Cardiac muscle cell (in vitro differentiated cells and primary cell): Measurements from ENCODE around the gene RTP5. TPM values are rescaled to one million over a fixed set of nuclear protein-coding genes. Genes with fewer than 3 reads are reported as not detected.

Experiments
- DNase-seq, 2 donors: peaks; one replicate each; pipeline versions ENCODE4 v3.0.0 to v3.0.0-alpha.2; 2010 to 2017; ENCODE audit warnings: low read depth in 1 of 2, low spot score in 1 of 2
- H3K27ac ChIP-seq: fragments of 200-600 bp; sonication (generic); 2 replicates; pipeline ENCODE4 v1.5.1; 2016
- H3K27me3 ChIP-seq: fragments of 200-600 bp; sonication (generic); 2 replicates; pipeline ENCODE4 v1.6.0; 2016; ENCODE audit warnings: control low read depth
- H3K36me3 ChIP-seq: fragments of 200-600 bp; sonication (generic); 2 replicates; pipeline ENCODE4 v1.5.1; 2016; ENCODE audit warnings: control low read depth
- H3K4me1 ChIP-seq: fragments of 200-600 bp; sonication (generic); 2 replicates; pipeline ENCODE4 v1.8.1; 2017; ENCODE audit warnings: low read depth, mild to moderate bottlenecking, mixed run types
- H3K4me3 ChIP-seq: fragments of 200-600 bp; sonication (generic); 2 replicates; pipeline ENCODE4 v1.5.1; 2016; ENCODE audit warnings: mild to moderate bottlenecking
- H3K9me3 ChIP-seq: fragments of 200-600 bp; sonication (generic); 2 replicates; pipeline ENCODE4 v1.5.1; 2017; ENCODE audit warnings: low read depth, mild to moderate bottlenecking, control low read depth
- polyA plus RNA-seq: library from polyadenylated mRNA; unstranded; fragments of >200 nt; fragmentation: Nextera tagmentation; extraction: Ambion mirVana; gene quantifications from 2 replicates; pipeline ENCODE4 v1.2.1, GENCODE V29; 2016
- total RNA-seq: library from RNA; depleted of rRNA; stranded (reverse); fragments of >200 nt; gene quantifications from 2 replicates; pipeline ENCODE4 v1.2.3, GENCODE V29; 2016
- TF ChIP-seq, protein P1 (sequence below): IDR thresholded peaks from 2 replicates; pipeline ENCODE4 v1.5.1; 2012; ENCODE audit warnings: low read depth, mild to moderate bottlenecking, low read length

RTP5 gene
- total and polyA plus RNA-seq, 2 experiments from 2014 or later = not detected

DNA sequence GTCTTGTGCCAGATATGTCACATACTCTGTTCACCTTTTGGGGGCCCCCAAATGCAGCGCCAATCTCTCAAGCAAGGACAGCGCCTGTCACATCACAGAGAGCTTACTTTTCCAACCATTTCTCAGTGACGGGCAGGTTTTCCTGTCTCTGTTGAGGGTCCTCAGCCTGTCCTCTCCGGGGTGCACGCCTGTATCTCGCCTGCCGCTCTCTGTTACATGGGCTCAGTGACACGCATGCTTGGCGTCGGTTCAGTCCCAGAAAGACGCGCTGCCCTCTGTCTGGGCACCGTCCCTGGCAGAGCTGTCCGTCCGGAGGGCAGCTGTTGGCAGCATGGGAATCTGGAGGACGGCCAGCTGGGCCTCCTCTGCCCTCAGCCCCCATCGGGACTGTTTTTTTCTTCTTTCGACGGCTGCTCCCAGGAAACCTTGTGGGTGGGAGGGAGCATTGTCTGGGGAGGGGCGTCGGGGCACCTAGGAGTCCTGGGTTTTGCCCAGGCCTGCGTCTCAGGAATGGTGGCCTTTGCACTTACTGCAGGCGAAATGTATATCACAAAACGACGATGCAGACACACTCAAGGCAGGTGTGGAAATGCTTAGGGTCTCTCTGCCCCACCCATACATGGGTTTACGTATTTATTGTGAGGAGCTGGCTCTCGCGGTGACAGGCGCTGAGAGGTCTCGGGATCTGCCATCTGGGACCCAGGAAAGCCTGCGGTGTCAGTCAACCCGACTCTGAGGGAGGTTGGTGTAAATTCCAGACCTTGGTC is 30.9 kb downstream of the RTP5 start:
- no peak overlapping the region for H3K4me3 ChIP-seq
- peaks cover 2% of the 10 kb centered on the region for H3K27me3 ChIP-seq
- no peaks in the 10 kb centered on the region for H3K36me3 ChIP-seq
- no peak for DNase-seq
- H3K4me1 ChIP-seq = peaks cover 7% of the 10 kb centered on the region
- H3K9me3 ChIP-seq = no peaks in the 10 kb centered on the region
- TF ChIP-seq, protein P1, sequence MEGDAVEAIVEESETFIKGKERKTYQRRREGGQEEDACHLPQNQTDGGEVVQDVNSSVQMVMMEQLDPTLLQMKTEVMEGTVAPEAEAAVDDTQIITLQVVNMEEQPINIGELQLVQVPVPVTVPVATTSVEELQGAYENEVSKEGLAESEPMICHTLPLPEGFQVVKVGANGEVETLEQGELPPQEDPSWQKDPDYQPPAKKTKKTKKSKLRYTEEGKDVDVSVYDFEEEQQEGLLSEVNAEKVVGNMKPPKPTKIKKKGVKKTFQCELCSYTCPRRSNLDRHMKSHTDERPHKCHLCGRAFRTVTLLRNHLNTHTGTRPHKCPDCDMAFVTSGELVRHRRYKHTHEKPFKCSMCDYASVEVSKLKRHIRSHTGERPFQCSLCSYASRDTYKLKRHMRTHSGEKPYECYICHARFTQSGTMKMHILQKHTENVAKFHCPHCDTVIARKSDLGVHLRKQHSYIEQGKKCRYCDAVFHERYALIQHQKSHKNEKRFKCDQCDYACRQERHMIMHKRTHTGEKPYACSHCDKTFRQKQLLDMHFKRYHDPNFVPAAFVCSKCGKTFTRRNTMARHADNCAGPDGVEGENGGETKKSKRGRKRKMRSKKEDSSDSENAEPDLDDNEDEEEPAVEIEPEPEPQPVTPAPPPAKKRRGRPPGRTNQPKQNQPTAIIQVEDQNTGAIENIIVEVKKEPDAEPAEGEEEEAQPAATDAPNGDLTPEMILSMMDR = no peak
- H3K27ac ChIP-seq = no peak overlapping the region

- Histone ChIP-seq H3K4me3 (no peak overlapping the region), H3K27me3 (peaks cover 2% of the 10 kb centered on the region), H3K9me3 (no peaks in the 10 kb centered on the region), H3K27ac (no peak overlapping the region), H3K36me3 (no peaks in the 10 kb centered on the region), H3K4me1 (peaks cover 7% of the 10 kb centered on the region)
- no peak for DNase-seq
- TF ChIP-seq, protein P1 = no peak
Measured at GRCh38 chr2:241901018-241901380, 31.5 kb downstream of the RTP5 start.

GRCh38 chr2:241901500-241902351 is 32.2 kb downstream of the RTP5 start:
- H3K27ac ChIP-seq = peak overlapping the region; percentile 52
- TF ChIP-seq, protein P1 = no peak
- H3K4me3 ChIP-seq = peak overlapping the region; percentile 7

GRCh38 chr2:241902357-241902991 is 32.9 kb downstream of the RTP5 start:
- TF ChIP-seq, protein P1 = no peak
- DNase-seq = no peak
- Histone ChIP-seq H3K36me3 (no peaks in the 10 kb centered on the region), H3K27me3 (peaks cover 2% of the 10 kb centered on the region), H3K27ac (no peak overlapping the region), H3K4me1 (peaks cover 7% of the 10 kb centered on the region), H3K9me3 (no peaks in the 10 kb centered on the region), H3K4me3 (no peak overlapping the region)

More at GRCh38 chr2:241901500-241902351, 32.2 kb downstream of the RTP5 start:
- no peaks in the 10 kb centered on the region for H3K36me3 ChIP-seq
- H3K4me1 ChIP-seq = peaks cover 7% of the 10 kb centered on the region
- H3K27me3 ChIP-seq = peaks cover 2% of the 10 kb centered on the region
- no peaks in the 10 kb centered on the region for H3K9me3 ChIP-seq
- DNase-seq = peak; percentile 23 to 78

DNA sequence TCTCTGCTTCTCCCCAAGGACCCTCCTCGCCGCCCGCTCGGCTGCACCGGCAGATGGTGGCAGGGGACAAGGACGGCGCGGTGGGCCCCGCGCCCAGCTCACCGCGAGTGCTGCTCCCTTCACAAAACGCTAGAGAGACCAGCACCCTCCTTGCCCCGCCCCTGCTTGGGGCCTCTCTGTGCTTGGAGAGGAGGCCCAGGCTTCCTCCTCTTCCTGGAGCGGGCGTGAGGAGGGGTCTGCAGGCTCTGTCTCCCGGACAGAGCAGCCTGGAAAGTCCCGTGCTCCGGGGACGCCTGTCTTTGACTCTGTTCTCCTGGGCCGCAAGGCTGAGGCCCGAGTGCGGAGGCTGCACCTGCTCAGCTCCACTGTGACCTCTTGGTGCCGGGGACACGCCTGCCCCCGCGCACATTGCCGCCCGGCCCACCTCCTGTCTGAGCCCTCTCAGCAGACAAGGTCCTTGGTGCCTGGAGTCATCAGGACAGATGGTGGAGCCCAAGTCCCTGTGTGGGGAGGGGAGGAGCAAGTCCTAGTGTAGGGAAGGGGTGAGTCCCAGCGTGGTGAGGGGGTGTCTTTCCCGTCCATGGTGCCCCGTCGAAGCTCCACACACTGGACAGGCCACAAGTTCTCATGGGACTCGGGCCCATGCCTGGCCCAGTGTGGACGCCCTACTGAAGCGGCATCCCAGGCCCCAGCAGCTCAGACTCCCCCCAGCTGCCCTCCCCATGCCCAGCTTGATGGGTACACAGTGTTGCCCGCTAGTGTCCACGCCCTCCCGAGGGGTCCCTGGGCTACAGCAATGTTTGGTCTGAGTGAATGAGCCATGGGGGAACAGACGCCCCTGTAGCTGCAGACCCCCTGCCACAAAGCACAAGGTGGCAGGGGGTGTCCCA is 33.8 kb downstream of the RTP5 start:
- no peak for DNase-seq
- Histone ChIP-seq H3K36me3 (no peaks in the 10 kb centered on the region), H3K27me3 (peaks cover 2% of the 10 kb centered on the region), H3K4me1 (peaks cover 7% of the 10 kb centered on the region), H3K9me3 (no peaks in the 10 kb centered on the region), H3K27ac (no peak overlapping the region), H3K4me3 (no peak overlapping the region)
- TF ChIP-seq, protein P1 = no peak
